ENCODE results near the gene ZHX3. TPM values are rescaled to one million over a fixed set of nuclear protein-coding genes. Genes with fewer than 3 reads are reported as not detected.

Gene ZHX3
- total and polyA plus RNA-seq, 10 of the 15 experiments (the other 5 are each of a cell fraction or from before 2014, with no cell fraction given), result 1.3 to 14.0 (median 5.0) TPM

- no peak for TF ChIP-seq ZNF274 (IDR thresholded peaks at IDR 0.05; ENCODE audit: insufficient read depth, insufficient read length)
- no peak for TF ChIP-seq HSF1 (IDR thresholded peaks at IDR 0.05; ENCODE audit: low read depth, low read length)
- TF ChIP-seq ZNF24 (IDR thresholded peaks at IDR 0.05), result no peak
- TF ChIP-seq POLR2AphosphoS2 (IDR thresholded peaks at IDR 0.05; ENCODE audit: low read depth, low read length), result no peak
- no peak for TF ChIP-seq BCL11A (IDR thresholded peaks at IDR 0.05; ENCODE audit: low read depth, low read length)
- TF ChIP-seq FOXK2 (IDR thresholded peaks at IDR 0.05), result no peak
- TF ChIP-seq JUNB (IDR thresholded peaks at IDR 0.05), result no peak
- no peak for TF ChIP-seq ATF2 (IDR thresholded peaks at IDR 0.05; ENCODE audit: low read length)
- TF ChIP-seq CBX3 (IDR thresholded peaks at IDR 0.05; ENCODE audit: borderline replicate concordance, low read depth), result no peak
- no peak for TF ChIP-seq KLF5 (IDR thresholded peaks at IDR 0.05; ENCODE audit: partially characterized antibody)
- no peak for TF ChIP-seq DPF2 (IDR thresholded peaks at IDR 0.05)
- TF ChIP-seq FOS (IDR thresholded peaks at IDR 0.05; ENCODE audit: borderline replicate concordance, extremely low read depth, insufficient read length), result no peak
- no peak for TF ChIP-seq WRNIP1 (IDR thresholded peaks at IDR 0.05; ENCODE audit: borderline replicate concordance, low read depth, low read length)
- TF ChIP-seq ZBED1 (IDR thresholded peaks at IDR 0.05; ENCODE audit: borderline replicate concordance), result no peak
- no peak for TF ChIP-seq POLR2A (IDR thresholded peaks at IDR 0.05; ENCODE audit: low read depth, low read length)
- no peak for TF ChIP-seq NFYA (IDR thresholded peaks at IDR 0.05; ENCODE audit: borderline replicate concordance, low read depth, low read length)
- no peak for TF ChIP-seq SPI1 (IDR thresholded peaks at IDR 0.05; ENCODE audit: borderline replicate concordance, insufficient read depth, low read depth, low read length)
- TF ChIP-seq ZNF207 (IDR thresholded peaks at IDR 0.05; ENCODE audit: borderline replicate concordance), result no peak
- TF ChIP-seq BRCA1 (IDR thresholded peaks at IDR 0.05; ENCODE audit: low read depth, low read length), result no peak
- TF ChIP-seq PBX3 (IDR thresholded peaks at IDR 0.05; ENCODE audit: insufficient replicate concordance, low read depth, low read length), result no peak
- H3K4me2 ChIP-seq (ENCODE audit: control insufficient read depth, insufficient read depth), result no peak overlapping the region
- no peaks in the 10 kb centered on the region for H3K36me3 ChIP-seq (ENCODE audit: control insufficient read depth in 2 of 2, insufficient read depth in 2 of 2, low read length in 1 of 2)
- no peaks in the 10 kb centered on the region for H4K20me1 ChIP-seq (ENCODE audit: control insufficient read depth, insufficient read depth)
- intact Hi-C loops (cut with micrococcal nuclease; ENCODE audit: unreplicated experiment), result loop anchor here (5.0 kb wide), 3 partner anchors 110 to 375 kb away; no protein-coding TSS in a partner anchor
- no peak overlapping the region for H3K9ac ChIP-seq (ENCODE audit: control insufficient read depth, insufficient read depth, low read length)
- DNase-seq (ENCODE audit: low read depth, low spot score), result no peak
- WGBS (ENCODE audit: insufficient coverage, insufficient replicate concordance, low lambda C conversion rate, missing lambda C conversion rate), result 52% methylated on average over 9 of the region's 9 CpGs
- ChIA-PET RAD21 (ENCODE audit: unreplicated experiment) (no interaction called here), CTCF (interaction anchor here (0.7 to 1.1 kb wide), 3 partner anchors 77 to 245 kb away, joined by 3 read pairs; no protein-coding TSS in a partner anchor), SMC1A (ENCODE audit: uncharacterized antibody, unreplicated experiment) (no interaction called here), POLR2A (interaction anchor here (0.6 kb wide), 1 partner anchor 16 kb away, joined by 7 read pairs; no protein-coding TSS in a partner anchor)
- no peaks in the 10 kb centered on the region for H3K9me3 ChIP-seq (replicated peaks; ENCODE audit: control insufficient read depth, insufficient read depth, low read length)
- no peak for FAIRE-seq
- H3K4me1 ChIP-seq (ENCODE audit: control insufficient read depth, insufficient read depth, low read length), result peaks cover 5% of the 10 kb centered on the region
- BruUV-seq (replicated peaks), result no TSS peak
- H3K27ac ChIP-seq (ENCODE audit: control insufficient read depth, insufficient read depth), result no peak overlapping the region
- in situ Hi-C loops (cut with MboI), result loop anchor here (5.0 kb wide), 2 partner anchors 170 to 375 kb away; no protein-coding TSS in a partner anchor
- H3K27me3 ChIP-seq (replicated peaks in 1 of 2; ENCODE audit: control insufficient read depth in 2 of 2, insufficient read depth in 2 of 2, low read length in 1 of 2), result no peaks in the 10 kb centered on the region
- H2AFZ ChIP-seq (ENCODE audit: control insufficient read depth, low read depth, low read length), result no peak overlapping the region
- no peak for ATAC-seq
- no peak overlapping the region for H3K4me3 ChIP-seq
- no peaks in the 10 kb centered on the region for H3K79me2 ChIP-seq (ENCODE audit: control insufficient read depth, insufficient read depth, low read length)
Observed at GRCh38 chr20:41342474-41343464, 25.2 kb upstream of the ZHX3 start.
